GM18867 (cell line): ENCODE results near the gene MT1A.

ENCODE experiments used
- ATAC-seq: cut with Tn5 transposase; IDR thresholded peaks from one replicate; pipeline ENCODE4 v1.9.1; 2021; ENCODE audit warnings: mild to moderate bottlenecking, moderate library complexity; ENCODE audit not compliant: unreplicated experiment

Gene MT1A

GRCh38 chr16:56675685-56676210, 37.3 kb downstream of the MT1A start:
- ATAC-seq = no peak

GRCh38 chr16:56677474-56677873, 39.0 kb downstream of the MT1A start:
- ATAC-seq = no peak

- ATAC-seq = no peak
Measured at GRCh38 chr16:56679078-56679730, 40.7 kb downstream of the MT1A start.

GRCh38 chr16:56679818-56680217, 41.4 kb downstream of the MT1A start:
- no peak for ATAC-seq

GRCh38 chr16:56681939-56682702, 43.7 kb downstream of the MT1A start, which contains the start of gene MT1X:
Gene MT1X (plus strand): TSS chr16:56682470. CDS start chr16:56682541, 71 bp downstream.
- ATAC-seq = peak; percentile 99

GRCh38 chr16:56682703-56683397, 44.4 kb downstream of the MT1A start:
- ATAC-seq = peak; percentile 2

GRCh38 chr16:56683424-56684172, 45.1 kb downstream of the MT1A start:
- no peak for ATAC-seq

GRCh38 chr16:56684256-56684925, 45.9 kb downstream of the MT1A start:
- no peak for ATAC-seq

- ATAC-seq = no peak
Measured at GRCh38 chr16:56684926-56685590, 46.6 kb downstream of the MT1A start.

GRCh38 chr16:56686758-56687157, 48.3 kb downstream of the MT1A start:
- ATAC-seq = no peak

- ATAC-seq = no peak
Measured at GRCh38 chr16:56688762-56689161, 50.3 kb downstream of the MT1A start.

- ATAC-seq = no peak
Measured at GRCh38 chr16:56689171-56689570, 50.7 kb downstream of the MT1A start.
